Testis (tissue), 2 donors: ENCODE results near the gene CDH23.

Experiments
- POLR2A ChIP-seq: fragments of 450-650 bp; IDR thresholded peaks from one replicate; pipeline ENCODE4 v1.6.1; 2017; ENCODE audit warnings: antibody characterized with exemption, mild to moderate bottlenecking, moderate library complexity
- TF ChIP-seq, protein P1 (sequence below), 3 experiments: fragments of 450-650 bp in 2 of 3; fragments of 200-600 bp in 1 of 3; sonication (generic) in 1 of 3; IDR thresholded peaks; one replicate each; pipeline ENCODE4 v1.5.1; 2016 to 2019; ENCODE audit warnings: antibody characterized with exemption in 3 of 3, mild to moderate bottlenecking in 2 of 3, moderate library complexity in 1 of 3

GRCh38 chr10:71687480-71687879 is 290.8 kb downstream of the CDH23 start:
- TF ChIP-seq, protein P1, sequence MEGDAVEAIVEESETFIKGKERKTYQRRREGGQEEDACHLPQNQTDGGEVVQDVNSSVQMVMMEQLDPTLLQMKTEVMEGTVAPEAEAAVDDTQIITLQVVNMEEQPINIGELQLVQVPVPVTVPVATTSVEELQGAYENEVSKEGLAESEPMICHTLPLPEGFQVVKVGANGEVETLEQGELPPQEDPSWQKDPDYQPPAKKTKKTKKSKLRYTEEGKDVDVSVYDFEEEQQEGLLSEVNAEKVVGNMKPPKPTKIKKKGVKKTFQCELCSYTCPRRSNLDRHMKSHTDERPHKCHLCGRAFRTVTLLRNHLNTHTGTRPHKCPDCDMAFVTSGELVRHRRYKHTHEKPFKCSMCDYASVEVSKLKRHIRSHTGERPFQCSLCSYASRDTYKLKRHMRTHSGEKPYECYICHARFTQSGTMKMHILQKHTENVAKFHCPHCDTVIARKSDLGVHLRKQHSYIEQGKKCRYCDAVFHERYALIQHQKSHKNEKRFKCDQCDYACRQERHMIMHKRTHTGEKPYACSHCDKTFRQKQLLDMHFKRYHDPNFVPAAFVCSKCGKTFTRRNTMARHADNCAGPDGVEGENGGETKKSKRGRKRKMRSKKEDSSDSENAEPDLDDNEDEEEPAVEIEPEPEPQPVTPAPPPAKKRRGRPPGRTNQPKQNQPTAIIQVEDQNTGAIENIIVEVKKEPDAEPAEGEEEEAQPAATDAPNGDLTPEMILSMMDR (IDR thresholded peaks at IDR 0.05) = no peak
- TF ChIP-seq POLR2A = no peak
